Left ventricle myocardium inferior (tissue), 1 donor: ENCODE measurements around the gene APBA3. TPM values are rescaled to one million over a fixed set of nuclear protein-coding genes. Genes with fewer than 3 reads are reported as not detected.

Experiments
- DNase-seq: peaks from one replicate; pipeline ENCODE4 v3.0.0-alpha.2; 2020
- H3K27ac ChIP-seq: fragments of 200-600 bp; replicated peaks from 2 replicates; pipeline ENCODE4 v1.8.0; 2021
- H3K27me3 ChIP-seq: fragments of 200-600 bp; 2 replicates; pipeline ENCODE4 v1.8.0; 2021; ENCODE audit warnings: low read depth
- H3K36me3 ChIP-seq: fragments of 200-600 bp; 2 replicates; pipeline ENCODE4 v1.8.0; 2021
- H3K4me1 ChIP-seq: fragments of 200-600 bp; 2 replicates; pipeline ENCODE4 v1.8.0; 2021
- H3K4me3 ChIP-seq: fragments of 200-600 bp; 2 replicates; pipeline ENCODE4 v1.8.0; 2021; ENCODE audit warnings: mild to moderate bottlenecking, moderate library complexity
- H3K9me3 ChIP-seq: fragments of 200-600 bp; replicated peaks from 2 replicates; pipeline ENCODE4 v1.8.0; 2021
- CTCF ChIP-seq: fragments of 200-600 bp; IDR thresholded peaks from 2 replicates; pipeline ENCODE4 v1.8.0; 2021; ENCODE audit warnings: antibody characterized with exemption, mild to moderate bottlenecking, borderline replicate concordance
- intact Hi-C: fragments of 100-400 bp; cut with micrococcal nuclease; formaldehyde crosslinking; loops from one replicate; pipeline ENCODE4 v1.11.0; 2022
- total RNA-seq: library from RNA; stranded (reverse); fragmentation: NEBNext Ultra II Directional; extraction: Animal tissue kit (Norgen Biotek cat#: 25700); gene quantifications from one replicate; pipeline ENCODE4 v1.2.1, GENCODE V29; 2021
- donor health status: DM: no; HTN: yes; CAD: no; lungs with severe emphysema.

The APBA3 gene
- total RNA-seq, 1 donor from 2014 or later, result 14.2 TPM

GRCh38 chr19:3807574-3808354 lies 46.3 kb upstream of the APBA3 start:
- Histone ChIP-seq H3K9me3 (no peaks in the 10 kb centered on the region), H3K27ac (peak overlapping the region; percentile 66), H3K4me3 (no peak overlapping the region), H3K4me1 (peaks cover 25% of the 10 kb centered on the region), H3K36me3 (no peaks in the 10 kb centered on the region), H3K27me3 (peaks cover 46% of the 10 kb centered on the region)
- intact Hi-C loops, result no loop called here
- no peak for TF ChIP-seq CTCF
- no peak for DNase-seq

GRCh38 chr19:3807131-3807480 lies 45.6 kb upstream of the APBA3 start:
- peaks cover 52% of the 10 kb centered on the region for H3K27me3 ChIP-seq
- no peaks in the 10 kb centered on the region for H3K36me3 ChIP-seq
- no peak for DNase-seq
- peaks cover 21% of the 10 kb centered on the region for H3K4me1 ChIP-seq
- no peak overlapping the region for H3K4me3 ChIP-seq
- H3K27ac ChIP-seq, result no peak overlapping the region
- intact Hi-C loops, result no loop called here
- no peaks in the 10 kb centered on the region for H3K9me3 ChIP-seq
- TF ChIP-seq CTCF, result no peak

- Histone ChIP-seq H3K4me3 (no peak overlapping the region), H3K9me3 (no peaks in the 10 kb centered on the region), H3K36me3 (no peaks in the 10 kb centered on the region), H3K4me1 (peaks cover 23% of the 10 kb centered on the region), H3K27me3 (peaks cover 55% of the 10 kb centered on the region), H3K27ac (no peak overlapping the region)
- TF ChIP-seq CTCF, result no peak
- intact Hi-C loops, result no loop called here
- no peak for DNase-seq
Observed at GRCh38 chr19:3805859-3806258, 44.4 kb upstream of the APBA3 start.

GRCh38 chr19:3804429-3804828 lies 42.9 kb upstream of the APBA3 start:
- Histone ChIP-seq H3K9me3 (no peaks in the 10 kb centered on the region), H3K4me3 (no peak overlapping the region), H3K27ac (no peak overlapping the region), H3K36me3 (no peaks in the 10 kb centered on the region), H3K4me1 (peaks cover 23% of the 10 kb centered on the region), H3K27me3 (peaks cover 63% of the 10 kb centered on the region)
- TF ChIP-seq CTCF, result no peak
- no peak for DNase-seq
- intact Hi-C loops, result no loop called here

GRCh38 chr19:3803986-3804385 lies 42.5 kb upstream of the APBA3 start:
- Histone ChIP-seq H3K4me1 (peaks cover 23% of the 10 kb centered on the region), H3K27ac (no peak overlapping the region), H3K27me3 (peaks cover 67% of the 10 kb centered on the region), H3K4me3 (no peak overlapping the region), H3K9me3 (no peaks in the 10 kb centered on the region), H3K36me3 (no peaks in the 10 kb centered on the region)
- DNase-seq, result no peak
- TF ChIP-seq CTCF, result no peak
- intact Hi-C loops, result no loop called here
